Measurements from ENCODE around the gene DAPL1. TPM values are rescaled to one million over a fixed set of nuclear protein-coding genes. Genes with fewer than 3 reads are reported as not detected.

Gene DAPL1
- total and polyA plus RNA-seq, 10 of the 15 experiments (the other 5 are each of a cell fraction or from before 2014, with no cell fraction given) = not detected

- no peak for TF ChIP-seq PAX8 (IDR thresholded peaks at IDR 0.05)
Observed at GRCh38 chr2:158799181-158799580, 4.1 kb downstream of the DAPL1 start (continued).

GRCh38 chr2:158803506-158803905, 8.4 kb downstream of the DAPL1 start:
- in situ Hi-C loops (cut with MboI) = no loop called here
- CTCF ChIA-PET = no interaction called here

More at GRCh38 chr2:158803506-158803905, 8.4 kb downstream of the DAPL1 start:
- ATAC-seq (no peak), DNase-seq (ENCODE audit: low read depth, low spot score) (no peak), FAIRE-seq (no peak)
- POLR2A ChIA-PET = no interaction called here
- TF ChIP-seq ZNF384 (IDR thresholded peaks at IDR 0.05; ENCODE audit: borderline replicate concordance, low read depth, low read length) (no peak), MTA3 (IDR thresholded peaks at IDR 0.05; ENCODE audit: borderline replicate concordance, low read length) (no peak), MAX (IDR thresholded peaks at IDR 0.05; ENCODE audit: low read depth, low read length) (no peak), TAF1 (IDR thresholded peaks at IDR 0.05; ENCODE audit: borderline replicate concordance, low read depth, low read length) (no peak), HDAC2 (IDR thresholded peaks at IDR 0.05) (no peak), CBX3 (IDR thresholded peaks at IDR 0.05; ENCODE audit: borderline replicate concordance, low read depth) (no peak), ATF3 (IDR thresholded peaks at IDR 0.05; ENCODE audit: borderline replicate concordance, extremely low read depth, low read depth, low read length) (no peak), PKNOX1 (IDR thresholded peaks at IDR 0.05) (no peak), RBBP5 (conservative IDR thresholded peaks at IDR 0.05) (no peak), PRDM15 (CRISPR knock-in tag; IDR thresholded peaks at IDR 0.05) (no peak)
- Histone ChIP-seq H3K4me1 (ENCODE audit: control insufficient read depth, insufficient read depth, low read length) (no peaks in the 10 kb centered on the region), H3K9me3 (replicated peaks; ENCODE audit: control insufficient read depth, insufficient read depth, low read length) (no peaks in the 10 kb centered on the region), H3K4me2 (ENCODE audit: control insufficient read depth, insufficient read depth) (no peak overlapping the region), H2AFZ (ENCODE audit: control insufficient read depth, low read depth, low read length) (no peak overlapping the region), H4K20me1 (ENCODE audit: control insufficient read depth, insufficient read depth) (no peaks in the 10 kb centered on the region), H3K27ac (ENCODE audit: control insufficient read depth, insufficient read depth) (no peak overlapping the region), H3K4me3 (no peak overlapping the region), H3K36me3 (ENCODE audit: control insufficient read depth in 2 of 2, insufficient read depth in 2 of 2, low read length in 1 of 2) (no peaks in the 10 kb centered on the region), H3K79me2 (ENCODE audit: control insufficient read depth, insufficient read depth, low read length) (no peaks in the 10 kb centered on the region), H3K9ac (ENCODE audit: control insufficient read depth, insufficient read depth, low read length) (no peak overlapping the region), H3K27me3 (replicated peaks in 1 of 2; ENCODE audit: control insufficient read depth in 2 of 2, insufficient read depth in 2 of 2, low read length in 1 of 2) (peaks cover 0 to 2% of the 10 kb centered on the region in 2 experiments; a peak in 2 of 4 replicates)
- WGBS (ENCODE audit: insufficient coverage, insufficient replicate concordance, low lambda C conversion rate, missing lambda C conversion rate) = 75% methylated on average over 2 of the region's 2 CpGs
- SMC1A ChIA-PET (ENCODE audit: uncharacterized antibody, unreplicated experiment) = no interaction called here
- intact Hi-C loops (cut with micrococcal nuclease; ENCODE audit: unreplicated experiment) = no loop called here
- RAD21 ChIA-PET (ENCODE audit: unreplicated experiment) = no interaction called here
- BruUV-seq (replicated peaks) = no TSS peak

Measured in GM12878 (cell line).